NCI-H146 treated with DMSO at 0.1 percent for 48 hours (cell line): ENCODE results near the gene NTPCR.
"Not testable (repeated sequence)": the region's sequence is repeated elsewhere in the genome, so short reads cannot be mapped to it uniquely, and the experiment has no call there.

Source experiments
- DNase-seq: peaks from one replicate; lab custom pipeline; 2025; ENCODE audit not compliant: unreplicated experiment; lab: John Stamatoyannopoulos, UW

The NTPCR gene

GRCh38 chr1:232950197-232951176 is at the start of gene NTPCR:
NTPCR (plus strand) TSS chr1:232950611; CDS start chr1:232950711, 100 bp downstream.
- DNase-seq = peak; percentile 85

GRCh38 chr1:232900818-232901217 is 49.6 kb upstream of the NTPCR start:
- DNase-seq = no peak

- no peak for DNase-seq
These were observed 49.2 kb upstream of the NTPCR start for GRCh38 chr1:232901255-232901654.

DNA sequence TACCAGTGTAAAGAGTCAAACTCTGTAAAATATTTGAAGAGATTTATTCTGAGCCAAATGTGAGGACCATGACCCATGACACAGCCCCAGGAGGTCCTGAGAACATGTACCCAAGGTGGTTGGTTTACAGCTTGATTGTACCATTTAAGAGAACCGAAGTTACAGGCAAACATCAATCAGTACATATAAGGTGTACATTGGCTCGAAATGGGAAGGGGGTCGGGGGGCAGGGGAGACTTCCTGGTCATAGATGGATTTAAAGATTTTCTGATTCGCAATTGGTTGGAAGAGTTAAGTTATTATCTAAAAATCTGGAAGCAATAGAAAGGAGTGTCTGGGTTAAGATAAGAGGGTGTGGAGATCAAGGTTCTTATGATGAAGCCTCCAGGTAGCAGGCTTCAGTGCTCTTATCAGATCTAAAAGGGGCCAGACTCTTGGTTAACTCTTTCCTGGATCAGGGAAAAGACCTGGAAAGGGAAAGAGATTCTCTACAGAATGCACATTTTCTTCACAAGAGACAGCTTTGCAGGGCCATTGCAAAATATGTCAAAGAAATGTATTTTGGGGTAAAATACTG is 47.5 kb upstream of the NTPCR start:
- DNase-seq = no peak

GRCh38 chr1:232904131-232904530 is 46.3 kb upstream of the NTPCR start:
- DNase-seq = no peak

DNA sequence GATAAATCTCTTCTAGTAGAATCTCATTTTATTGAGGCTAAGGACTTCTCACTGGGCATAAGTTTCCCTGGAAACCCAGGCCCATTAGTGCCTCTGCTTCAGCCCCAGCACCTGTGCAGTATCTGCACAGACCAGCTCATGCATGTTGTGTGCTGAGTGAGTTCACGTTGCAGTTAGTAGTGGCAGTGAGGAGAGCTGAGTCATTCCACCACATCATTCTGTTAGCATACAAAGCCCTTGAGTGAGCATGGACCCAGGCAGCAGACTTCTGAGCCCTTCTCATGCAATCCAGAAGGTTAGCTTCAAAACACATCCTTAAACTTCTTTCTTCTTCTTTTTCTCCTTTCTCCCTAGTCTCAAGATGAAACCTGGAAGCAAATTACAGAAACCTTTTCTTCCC is 45.8 kb upstream of the NTPCR start:
- DNase-seq = no peak

DNA sequence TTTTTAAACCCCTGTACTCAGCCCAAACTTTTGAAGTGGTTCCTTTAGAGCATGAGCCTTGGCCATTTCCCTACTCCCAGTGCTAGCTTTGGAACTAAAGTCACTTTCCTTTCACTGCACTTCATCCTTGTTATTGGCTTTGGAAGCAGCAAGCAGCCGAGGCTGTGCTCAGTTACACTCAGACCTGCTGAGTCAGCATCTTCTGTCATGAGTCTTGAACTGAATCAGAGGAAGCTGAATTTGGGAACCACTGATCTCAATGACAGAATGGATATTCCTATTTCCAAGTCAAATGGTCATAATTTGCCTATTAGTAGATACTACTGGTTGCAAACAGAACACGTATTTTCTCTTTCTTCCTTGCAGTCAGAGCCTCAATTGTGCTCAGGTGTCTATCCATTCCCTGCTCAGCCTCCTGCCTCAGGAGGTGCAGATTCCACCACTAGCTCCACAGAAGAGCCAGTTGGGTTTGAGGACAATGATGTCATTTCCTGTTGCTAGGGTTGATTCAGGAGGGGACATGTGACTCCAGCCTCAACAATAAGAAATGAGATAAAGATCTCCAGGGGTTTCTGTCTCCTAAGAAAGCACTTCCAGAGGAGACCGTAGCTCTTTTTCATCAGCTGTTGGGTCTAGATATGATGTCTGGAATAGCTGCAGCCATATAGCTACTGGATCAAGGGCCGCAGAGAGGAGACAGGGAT is 44.9 kb upstream of the NTPCR start:
- no peak for DNase-seq

GRCh38 chr1:232906441-232906840 is 44.0 kb upstream of the NTPCR start:
- DNase-seq = no peak

GRCh38 chr1:232908831-232909230 is 41.6 kb upstream of the NTPCR start:
- DNase-seq = no peak

DNA sequence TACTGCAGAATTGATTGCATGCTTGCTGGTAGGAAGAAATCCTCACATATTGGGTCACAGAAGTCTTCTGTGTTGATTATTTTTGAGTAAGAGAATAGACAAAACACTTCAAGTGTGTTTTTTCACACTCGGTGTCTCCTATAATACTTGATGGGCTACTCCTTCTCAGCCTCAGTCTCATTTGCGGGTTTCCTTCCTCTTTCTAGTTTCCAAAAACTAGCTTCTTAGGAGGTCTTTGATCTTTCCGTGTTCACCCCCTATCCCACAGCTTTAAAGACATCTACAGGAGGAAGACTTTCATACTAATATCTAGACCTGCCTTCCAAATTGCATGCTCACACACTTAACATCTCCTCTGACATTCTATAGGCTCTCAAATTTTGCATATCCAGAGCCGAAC is 40.7 kb upstream of the NTPCR start:
- DNase-seq = no peak

DNA sequence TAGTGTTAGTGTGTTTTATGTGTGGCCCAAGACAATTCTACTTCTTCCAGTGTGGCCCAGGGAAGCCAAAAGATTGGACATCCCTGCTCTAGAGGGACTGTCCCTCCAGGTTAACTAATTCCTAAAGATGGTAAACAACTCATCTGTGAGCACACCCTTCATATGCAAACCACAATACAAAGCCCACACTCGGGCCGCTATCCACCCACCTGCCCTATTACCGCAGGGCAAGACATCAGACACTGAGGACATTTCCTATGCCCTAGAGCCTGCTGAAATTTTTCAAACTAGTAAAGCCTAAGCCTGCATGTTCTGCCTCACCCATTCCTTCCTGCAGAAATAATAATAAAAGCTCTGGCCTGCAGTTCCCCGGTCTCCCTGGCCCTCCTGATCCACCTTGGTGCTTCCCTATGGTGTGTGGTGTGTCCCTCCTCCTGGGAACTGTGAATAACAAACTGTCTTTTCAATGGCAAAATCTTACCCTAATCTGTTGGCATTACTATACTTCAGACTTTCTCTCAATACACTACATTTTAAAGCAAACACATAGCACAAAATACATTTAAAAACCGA is 39.3 kb upstream of the NTPCR start:
- DNase-seq = no peak

GRCh38 chr1:232912845-232913580 is 37.4 kb upstream of the NTPCR start:
- no peak for DNase-seq

DNA sequence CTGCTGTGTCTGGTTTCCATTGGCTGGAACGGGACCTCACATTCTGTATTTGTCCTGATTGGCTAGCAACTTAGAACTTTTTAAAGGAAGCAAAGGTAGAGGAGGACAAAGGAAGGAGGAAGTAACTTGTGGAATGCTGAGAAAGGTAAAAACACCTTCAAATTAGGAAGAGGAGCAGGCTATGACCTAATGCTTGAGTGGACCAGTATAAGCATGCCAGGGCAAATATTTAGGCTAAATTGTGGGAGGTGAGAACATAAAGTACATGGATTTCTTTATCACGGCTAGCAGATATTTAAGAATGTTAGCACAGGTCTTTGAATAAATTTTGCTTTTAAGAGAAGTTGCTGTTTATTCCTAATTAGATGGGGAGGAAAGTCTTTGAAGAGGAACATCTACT is 36.1 kb upstream of the NTPCR start:
- DNase-seq = not testable (repeated sequence)

GRCh38 chr1:232915212-232915611 is 35.2 kb upstream of the NTPCR start:
- DNase-seq = no peak

GRCh38 chr1:232917053-232917452 is 33.4 kb upstream of the NTPCR start:
- DNase-seq = no peak

DNA sequence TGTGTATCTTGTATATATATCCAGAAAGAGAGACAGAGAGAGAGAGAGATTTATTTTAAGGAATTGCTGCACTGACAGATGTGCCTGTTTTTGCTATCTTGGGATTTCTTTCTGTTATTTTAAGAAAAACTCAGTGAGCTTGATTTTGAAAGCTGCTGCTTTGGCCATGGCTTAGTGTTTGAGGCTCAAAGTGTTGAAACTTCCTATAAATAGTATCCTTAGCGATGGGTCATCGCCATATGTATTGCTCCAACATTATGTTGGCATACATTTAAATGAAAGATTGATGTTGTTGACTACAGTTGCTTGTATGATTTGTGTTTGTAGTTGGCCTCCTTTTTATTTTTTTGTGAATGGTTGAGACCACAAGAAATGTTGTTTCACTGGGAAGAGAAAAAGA is 29.0 kb upstream of the NTPCR start:
- no peak for DNase-seq

GRCh38 chr1:232922485-232922884 is 27.9 kb upstream of the NTPCR start:
- no peak for DNase-seq

DNA sequence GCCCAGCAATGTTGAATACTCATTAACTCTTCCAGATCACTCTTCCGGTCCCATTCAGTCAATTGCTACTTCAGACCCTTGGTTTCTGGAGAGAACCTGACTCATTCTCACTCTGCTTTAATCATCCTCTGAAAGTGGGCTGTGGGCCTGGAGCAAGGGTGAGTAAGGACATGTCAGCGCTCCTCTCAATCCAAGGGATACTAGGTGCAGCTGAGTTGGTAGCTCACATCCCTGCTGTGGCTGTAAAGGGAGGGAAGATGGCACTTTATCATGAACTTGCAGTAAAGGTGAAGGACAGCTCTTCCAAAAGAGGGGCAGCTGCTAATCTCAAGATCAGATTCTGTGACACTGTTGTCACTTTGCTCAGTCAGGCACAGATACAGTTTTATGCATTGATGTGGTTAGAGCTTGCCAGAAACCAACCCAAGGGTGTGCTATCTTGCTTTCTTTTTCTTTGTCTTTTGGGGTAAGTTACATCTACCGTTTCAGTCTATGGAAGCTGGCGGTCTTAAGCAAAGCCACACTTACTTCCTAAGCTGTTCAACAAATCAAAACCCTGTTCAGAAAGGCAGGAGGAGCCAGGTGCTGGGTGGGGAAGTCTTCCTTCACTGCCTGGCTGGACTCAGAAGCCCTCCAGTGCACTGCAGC is 26.5 kb upstream of the NTPCR start:
- no peak for DNase-seq

- DNase-seq = no peak
These were observed 25.5 kb upstream of the NTPCR start for GRCh38 chr1:232924874-232925273.
